B cell (primary cell): ENCODE measurements around the gene GSG1L. TPM values are rescaled to one million over a fixed set of nuclear protein-coding genes. Genes with fewer than 3 reads are reported as not detected.

Experiments
- polyA plus RNA-seq: library from polyadenylated mRNA; depleted of rRNA; stranded (reverse); fragments of >200 nt; gene quantifications from 2 replicates; pipeline ENCODE4 v1.2.3, GENCODE V29; 2012
- small RNA-seq: library from RNA; depleted of rRNA; stranded (forward); fragments of <200 nt; gene quantifications from one replicate; pipeline ENCODE3, GENCODE V24; 2012; ENCODE audit warnings: low replicate concordance, low read depth; ENCODE audit not compliant: insufficient read length
- total RNA-seq, 2 donors: library from RNA; stranded (reverse); fragments of 120-200 nt in 1 of 2; gene quantifications; 1 replicate in 1 of 2; 2 replicates in 1 of 2; pipeline versions ENCODE4 v1.2.3 to v1.2.4, GENCODE V29; 2013 to 2022

GSG1L gene
- total and polyA plus RNA-seq, 2 donors (not counting 1 experiment from before 2014, with no cell fraction given): 0.01 TPM; not detected in 1

Small RNA genes within 50 kb of the gene (small RNA-seq; reads per million reads assigned to genes)
- gene RNU6-1241P (not detected), gene RNU6-159P (not detected)

Other genes with a start within 250 kb of the GSG1L start
- 259 and 271 TPM in 2 replicates for gene XPO6, start 148.3 kb upstream of the GSG1L start, total RNA-seq
- 303 and 348 TPM in 2 replicates for gene XPO6, start 148.3 kb upstream of the GSG1L start, polyA plus RNA-seq
- 1.2 and 1.3 TPM in 2 replicates for gene SBK1, start 228.8 kb upstream of the GSG1L start, total RNA-seq
- gene SBK1, start 228.8 kb upstream of the GSG1L start, polyA plus RNA-seq: 0.22 and 0.78 TPM in 2 replicates